Type B pancreatic cell (in vitro differentiated cells): ENCODE data around the gene PAK6. TPM values are rescaled to one million over a fixed set of nuclear protein-coding genes. Genes with fewer than 3 reads are reported as not detected.

ENCODE experiments used
- DNase-seq: peaks from one replicate; pipeline ENCODE4 v3.0.0; 2021; ENCODE audit warnings: mixed read lengths; ENCODE audit not compliant: unreplicated experiment; ENCODE audit errors: extremely low spot score
- H3K27ac Mint-ChIP-seq: 2 replicates; pipeline ENCODE4 v1.8.0; 2021; ENCODE audit warnings: mild to moderate bottlenecking, mixed read lengths
- H3K27me3 Mint-ChIP-seq: 2 replicates; pipeline ENCODE4 v1.8.0; 2021; ENCODE audit warnings: mixed read lengths
- H3K36me3 Mint-ChIP-seq: 2 replicates; pipeline ENCODE4 v1.8.0; 2021; ENCODE audit warnings: mixed read lengths
- H3K4me1 Mint-ChIP-seq: one replicate; pipeline ENCODE4 v1.8.0; 2021; ENCODE audit warnings: mixed read lengths; ENCODE audit not compliant: unreplicated experiment
- H3K4me3 Mint-ChIP-seq: 2 replicates; pipeline ENCODE4 v1.8.0; 2021; ENCODE audit warnings: mild to moderate bottlenecking, mixed read lengths
- H3K9me3 Mint-ChIP-seq: 2 replicates; pipeline ENCODE4 v1.8.0; 2021; ENCODE audit warnings: mixed read lengths
- total RNA-seq: library from RNA; stranded (reverse); gene quantifications from 2 replicates; pipeline ENCODE4 v1.2.1, GENCODE V29; 2021; ENCODE audit warnings: low replicate concordance
- TF ChIP-seq, protein P1 (sequence below): fragments of 200-600 bp; sonication (generic); conservative IDR thresholded peaks from 2 replicates; pipeline ENCODE4 v1.5.0; 2021; ENCODE audit warnings: antibody characterized with exemption, mild to moderate bottlenecking

The PAK6 gene
- total RNA-seq, 1 donor from 2014 or later: 7.8 TPM

DNA sequence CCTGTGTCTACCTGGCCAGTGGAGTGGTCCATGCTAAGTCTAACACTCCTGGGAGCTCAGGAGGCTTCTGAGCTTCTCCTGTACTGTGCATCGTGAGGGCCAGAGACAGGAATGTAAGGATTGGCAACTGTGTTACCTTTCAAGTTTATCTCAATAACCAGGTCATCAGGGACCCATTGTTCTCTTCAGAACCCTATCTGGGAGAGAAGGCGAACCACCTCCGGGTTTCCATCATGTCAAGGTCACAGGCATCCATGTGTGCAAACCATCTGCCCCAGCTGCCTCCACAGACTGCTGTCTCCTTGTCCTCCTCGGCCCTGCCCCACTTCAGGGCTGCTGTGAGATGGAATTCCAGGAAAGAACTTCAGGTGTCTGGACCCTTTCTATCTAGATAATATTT lies 38.1 kb downstream of the PAK6 start:
- no peaks in the 10 kb centered on the region for H3K9me3 Mint-ChIP-seq
- TF ChIP-seq, protein P1, sequence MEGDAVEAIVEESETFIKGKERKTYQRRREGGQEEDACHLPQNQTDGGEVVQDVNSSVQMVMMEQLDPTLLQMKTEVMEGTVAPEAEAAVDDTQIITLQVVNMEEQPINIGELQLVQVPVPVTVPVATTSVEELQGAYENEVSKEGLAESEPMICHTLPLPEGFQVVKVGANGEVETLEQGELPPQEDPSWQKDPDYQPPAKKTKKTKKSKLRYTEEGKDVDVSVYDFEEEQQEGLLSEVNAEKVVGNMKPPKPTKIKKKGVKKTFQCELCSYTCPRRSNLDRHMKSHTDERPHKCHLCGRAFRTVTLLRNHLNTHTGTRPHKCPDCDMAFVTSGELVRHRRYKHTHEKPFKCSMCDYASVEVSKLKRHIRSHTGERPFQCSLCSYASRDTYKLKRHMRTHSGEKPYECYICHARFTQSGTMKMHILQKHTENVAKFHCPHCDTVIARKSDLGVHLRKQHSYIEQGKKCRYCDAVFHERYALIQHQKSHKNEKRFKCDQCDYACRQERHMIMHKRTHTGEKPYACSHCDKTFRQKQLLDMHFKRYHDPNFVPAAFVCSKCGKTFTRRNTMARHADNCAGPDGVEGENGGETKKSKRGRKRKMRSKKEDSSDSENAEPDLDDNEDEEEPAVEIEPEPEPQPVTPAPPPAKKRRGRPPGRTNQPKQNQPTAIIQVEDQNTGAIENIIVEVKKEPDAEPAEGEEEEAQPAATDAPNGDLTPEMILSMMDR: no peak
- H3K4me1 Mint-ChIP-seq: peaks cover 20% of the 10 kb centered on the region
- H3K36me3 Mint-ChIP-seq: peaks cover 5% of the 10 kb centered on the region
- no peak overlapping the region for H3K27ac Mint-ChIP-seq
- H3K4me3 Mint-ChIP-seq: no peak overlapping the region
- no peak for DNase-seq
- H3K27me3 Mint-ChIP-seq: peaks cover 35% of the 10 kb centered on the region

DNA sequence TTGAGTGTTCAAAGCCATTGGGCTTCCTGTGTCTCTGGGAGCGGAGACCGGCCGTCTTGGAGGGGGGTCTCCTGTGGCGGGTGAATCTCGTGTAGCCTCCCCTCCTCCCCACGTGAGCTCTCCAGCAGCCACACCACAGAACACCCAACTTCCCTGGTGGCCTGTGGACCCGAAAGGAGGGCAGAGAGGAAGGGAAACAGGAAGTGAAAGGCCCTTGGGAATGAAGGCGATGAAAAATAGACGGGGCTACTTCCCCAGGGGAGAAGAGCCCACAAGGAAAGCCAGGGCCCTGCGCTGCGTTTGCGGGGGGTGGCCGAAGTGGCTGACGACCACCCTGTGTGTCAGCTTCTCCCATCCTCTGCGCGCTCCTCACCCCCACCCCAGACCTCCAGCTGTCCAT lies 38.6 kb downstream of the PAK6 start:
- Mint-ChIP-seq H3K36me3 (peaks cover 5% of the 10 kb centered on the region), H3K27me3 (peaks cover 35% of the 10 kb centered on the region), H3K27ac (no peak overlapping the region), H3K4me1 (peaks cover 20% of the 10 kb centered on the region), H3K4me3 (no peak overlapping the region), H3K9me3 (no peaks in the 10 kb centered on the region)
- TF ChIP-seq, protein P1: no peak
- DNase-seq: no peak

DNA sequence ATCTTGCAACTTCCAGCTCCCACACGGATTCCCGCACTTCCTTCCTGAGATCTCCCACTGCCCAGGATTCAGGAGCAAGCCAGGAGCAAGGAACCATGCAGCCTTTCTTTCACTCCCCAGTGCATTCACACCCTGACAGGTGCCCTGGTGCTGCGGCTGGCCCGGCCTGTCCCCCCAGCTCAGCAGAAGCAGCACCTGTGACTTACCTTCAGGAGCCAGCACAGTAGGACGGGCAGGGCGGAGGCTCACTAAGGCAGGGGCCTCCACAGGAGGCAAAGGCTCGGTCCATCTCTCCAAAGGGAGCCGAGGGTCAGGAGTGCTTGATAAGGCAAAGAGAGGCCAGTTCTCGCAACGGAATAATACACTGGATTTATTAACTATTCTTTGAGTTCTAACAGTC lies 39.2 kb downstream of the PAK6 start:
- Mint-ChIP-seq H3K27ac (no peak overlapping the region), H3K4me1 (peaks cover 20% of the 10 kb centered on the region), H3K27me3 (peaks cover 35% of the 10 kb centered on the region), H3K4me3 (peak overlapping the region; percentile 3), H3K9me3 (no peaks in the 10 kb centered on the region), H3K36me3 (peaks cover 5% of the 10 kb centered on the region)
- no peak for DNase-seq
- TF ChIP-seq, protein P1: no peak

DNA sequence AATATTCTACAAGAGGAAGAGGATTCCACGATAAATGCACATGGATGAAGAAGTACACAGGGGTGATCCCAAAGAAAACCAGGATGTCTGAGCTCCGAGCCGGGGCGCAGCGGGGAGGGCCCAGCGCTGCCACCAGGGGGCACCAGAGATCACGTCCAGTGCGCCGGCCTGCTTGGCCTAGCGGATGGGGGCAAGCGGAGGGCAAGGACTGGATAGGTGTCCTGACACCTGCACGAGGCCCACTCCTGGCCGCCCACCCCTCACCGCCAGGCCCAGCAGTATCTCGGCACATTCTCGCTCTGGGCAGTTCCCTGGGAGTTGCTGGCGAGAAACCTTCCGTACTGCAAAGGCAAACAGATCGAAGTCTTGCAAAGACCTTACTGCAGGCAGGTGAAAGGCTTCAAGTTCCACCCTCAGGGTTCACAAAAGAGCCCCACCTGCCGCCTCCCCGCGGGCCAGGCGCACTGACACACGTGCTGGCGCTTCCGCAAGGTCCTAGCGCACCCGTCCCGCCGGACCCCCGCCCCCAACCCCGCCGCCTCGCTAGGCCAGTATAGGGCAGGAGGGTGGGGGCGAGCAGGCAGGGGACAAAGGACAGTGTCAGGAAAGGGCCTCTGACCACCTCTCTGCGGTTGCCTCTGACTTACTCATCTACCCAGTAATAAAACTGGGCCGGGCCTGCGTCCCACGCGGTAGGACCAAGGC lies 40.7 kb downstream of the PAK6 start:
- H3K36me3 Mint-ChIP-seq: peaks cover 3% of the 10 kb centered on the region
- peaks cover 48% of the 10 kb centered on the region for H3K27me3 Mint-ChIP-seq
- DNase-seq: peak; percentile 88
- no peaks in the 10 kb centered on the region for H3K9me3 Mint-ChIP-seq
- peaks cover 26% of the 10 kb centered on the region for H3K4me1 Mint-ChIP-seq
- H3K27ac Mint-ChIP-seq: no peak overlapping the region
- H3K4me3 Mint-ChIP-seq: peak overlapping the region; percentile 55
- TF ChIP-seq, protein P1: peak; percentile 99

DNA sequence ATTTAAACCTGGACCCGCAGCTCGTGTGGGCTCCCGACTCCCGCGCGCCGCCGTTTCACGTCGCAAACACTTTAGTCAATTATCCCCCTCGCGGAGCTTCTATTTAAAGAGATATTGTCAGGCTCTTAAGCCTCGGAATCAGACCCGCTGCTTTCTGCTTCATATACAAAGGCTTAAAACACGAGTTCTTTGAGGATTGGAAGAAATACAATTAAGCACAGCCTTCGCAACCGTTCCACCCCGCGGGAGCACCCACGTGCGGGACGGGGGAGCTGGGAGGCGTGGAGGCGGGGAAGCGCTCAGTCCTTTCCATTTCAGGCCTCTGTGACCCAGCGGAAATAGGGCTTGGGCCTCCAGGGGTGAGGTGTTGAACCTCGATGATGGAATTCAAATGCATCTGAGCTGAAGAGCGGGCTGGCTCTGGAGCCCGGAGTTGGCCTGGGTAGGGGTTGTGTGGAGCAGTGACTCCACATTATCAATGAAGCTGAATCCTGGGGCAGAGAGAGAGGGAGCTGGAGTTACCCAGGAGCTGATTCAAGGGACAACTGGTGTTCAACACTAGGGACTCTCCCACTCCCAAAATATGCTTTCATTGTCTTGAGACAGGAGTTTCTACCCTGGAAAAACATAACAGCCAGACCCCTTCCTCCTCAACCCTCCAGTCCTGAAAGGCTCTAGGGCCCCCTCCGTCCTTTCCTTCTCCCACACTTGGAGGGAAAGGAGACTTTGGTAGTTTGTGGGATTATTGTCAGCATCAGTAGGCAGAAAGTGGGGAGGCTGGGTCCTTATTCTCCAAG lies 41.6 kb downstream of the PAK6 start:
- Mint-ChIP-seq H3K4me1 (peaks cover 30% of the 10 kb centered on the region), H3K36me3 (no peaks in the 10 kb centered on the region), H3K27me3 (peaks cover 52% of the 10 kb centered on the region), H3K9me3 (no peaks in the 10 kb centered on the region), H3K27ac (no peak overlapping the region), H3K4me3 (peak overlapping the region; percentile 67)
- DNase-seq: no peak
- TF ChIP-seq, protein P1: no peak
